HK-2 (cell line): ENCODE results near the gene CYP27A1.

Experiments
- DNase-seq: peaks from one replicate; pipeline ENCODE4 v3.0.0-alpha.2; 2018; ENCODE audit not compliant: unreplicated experiment

Gene CYP27A1

DNA sequence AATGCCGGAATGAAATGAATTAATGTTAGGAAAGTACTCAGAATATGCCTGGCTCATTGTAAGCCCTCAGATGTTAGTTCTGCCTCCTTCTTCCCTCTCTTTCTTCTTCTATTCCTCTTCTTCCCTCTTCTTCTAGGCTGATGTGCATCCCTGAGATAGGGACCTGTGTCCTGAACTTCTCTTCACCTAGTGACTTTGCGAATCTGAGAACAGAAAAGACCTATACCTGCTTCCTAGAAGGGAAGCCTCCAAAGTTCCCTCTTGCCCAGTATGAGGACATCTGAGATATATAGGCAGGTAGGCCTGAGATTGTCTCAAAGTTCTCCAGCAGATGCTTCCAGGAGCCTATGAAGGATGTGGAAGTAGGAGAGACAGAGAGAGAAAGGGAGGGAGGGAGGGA, 8.1 kb upstream of the CYP27A1 start:
- no peak for DNase-seq

DNA sequence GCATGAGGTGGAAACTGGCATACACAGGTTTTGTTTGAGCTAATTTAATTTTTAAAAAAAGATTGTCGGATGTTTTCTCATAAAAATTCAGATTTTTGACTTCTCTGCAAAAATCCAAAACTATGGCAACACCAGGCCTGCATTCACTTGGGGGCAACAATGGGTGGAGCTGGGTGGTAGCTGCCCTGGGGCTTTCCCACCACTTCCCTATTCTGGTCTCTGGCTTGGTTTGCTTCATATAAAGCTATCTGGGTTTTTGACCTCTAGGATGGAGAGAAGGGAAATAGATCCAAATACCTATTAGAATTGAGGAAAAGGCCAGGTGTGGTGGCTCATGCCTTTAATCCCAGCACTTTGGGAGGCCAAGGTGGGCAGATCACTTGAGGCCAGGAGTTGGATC, 5.5 kb upstream of the CYP27A1 start:
- no peak for DNase-seq

DNA sequence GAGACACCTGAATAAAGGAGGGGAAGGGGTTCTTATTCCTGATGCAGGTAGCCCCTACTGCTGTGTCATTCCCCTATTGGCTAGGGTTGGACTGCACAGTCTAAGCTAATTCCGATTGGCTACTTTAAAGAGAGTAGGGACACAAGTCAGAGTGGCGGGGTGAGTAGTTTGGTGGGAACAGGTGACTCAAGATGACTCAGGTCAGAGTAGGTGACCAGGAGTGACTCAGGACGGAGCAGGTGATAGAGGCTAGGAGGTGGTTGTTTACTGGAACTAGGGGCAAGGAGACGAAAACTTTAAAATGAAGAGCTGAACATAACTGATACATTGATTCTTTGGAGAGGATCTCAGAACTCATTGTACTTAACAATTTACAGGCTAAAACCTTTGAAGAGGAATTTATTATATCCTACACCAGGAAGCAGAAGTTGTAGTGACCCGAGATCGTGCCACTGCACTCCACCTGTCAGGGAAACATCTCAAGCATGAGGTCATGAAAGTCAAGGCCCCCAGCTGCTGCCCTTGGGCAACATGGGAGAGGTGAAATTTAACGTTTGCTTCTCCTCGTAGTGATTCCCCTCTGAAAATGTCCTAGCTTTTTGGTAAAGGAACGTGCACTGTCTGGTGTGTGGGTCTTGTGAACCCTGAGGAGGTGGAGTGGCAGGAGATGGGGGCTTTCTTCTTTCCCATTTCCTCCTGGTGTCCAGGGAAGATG, 4.5 kb upstream of the CYP27A1 start:
- DNase-seq, result no peak

DNA sequence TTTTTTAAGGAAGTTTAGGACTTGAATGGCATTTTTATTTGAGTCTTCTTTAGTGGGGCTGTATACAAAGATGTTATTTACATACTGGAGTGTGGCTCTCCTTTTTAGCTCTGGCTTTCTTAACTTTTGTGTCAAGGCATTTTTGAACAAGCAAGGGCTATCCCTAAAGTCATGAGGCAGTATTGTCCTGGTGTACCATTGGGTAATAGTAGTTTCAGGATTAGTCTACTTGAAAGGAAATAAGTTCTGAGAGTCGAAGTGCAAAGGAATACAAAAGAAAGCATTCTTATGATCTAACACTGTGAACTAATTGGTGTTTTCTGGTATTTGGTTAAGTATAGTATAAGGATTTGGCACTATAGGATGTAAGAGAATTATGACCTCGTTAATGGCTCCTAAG, 1.9 kb upstream of the CYP27A1 start:
- no peak for DNase-seq

DNA sequence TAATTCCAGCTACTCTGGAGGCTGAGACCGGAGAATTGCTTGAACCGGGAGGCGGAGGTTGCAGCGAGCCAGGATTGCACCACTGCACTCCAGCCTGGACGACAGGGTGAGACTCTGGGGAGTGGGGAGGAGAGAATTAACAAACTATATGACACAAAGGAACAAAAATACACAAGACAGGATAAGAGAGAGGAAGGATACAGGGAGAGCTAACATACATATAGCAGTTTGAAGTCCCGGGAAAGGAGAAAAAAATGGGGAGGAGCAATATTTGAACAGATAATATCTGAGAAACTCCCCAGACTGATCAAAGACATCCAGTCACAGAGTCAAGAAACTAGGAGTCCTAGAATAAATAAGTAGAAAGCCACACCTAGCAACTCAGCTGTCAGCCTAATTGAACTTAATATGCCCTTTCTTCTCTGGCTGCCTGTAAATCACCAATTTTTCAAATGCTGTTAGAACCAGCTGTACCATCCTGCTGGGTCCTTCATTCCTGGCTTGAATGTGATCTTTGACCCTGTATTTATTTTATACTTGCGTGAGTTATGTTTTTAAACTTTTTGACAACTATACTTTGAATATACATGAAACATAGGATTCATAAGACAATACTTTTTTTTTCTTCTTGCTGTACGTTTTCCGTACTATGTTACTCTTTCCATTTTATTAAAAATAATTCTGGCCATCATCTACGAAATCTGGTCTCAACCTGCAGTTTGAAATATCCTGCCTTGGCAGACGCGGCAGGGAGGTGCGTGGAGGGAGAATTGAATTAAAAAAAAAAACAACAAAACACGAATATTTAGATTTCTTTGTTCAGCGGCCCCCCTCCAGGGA, 876 bp upstream of the CYP27A1 start:
- DNase-seq, result no peak

- DNase-seq, result no peak
These were observed 539 bp downstream of the CYP27A1 start for GRCh38 chr2:218782528-218782844.

DNA sequence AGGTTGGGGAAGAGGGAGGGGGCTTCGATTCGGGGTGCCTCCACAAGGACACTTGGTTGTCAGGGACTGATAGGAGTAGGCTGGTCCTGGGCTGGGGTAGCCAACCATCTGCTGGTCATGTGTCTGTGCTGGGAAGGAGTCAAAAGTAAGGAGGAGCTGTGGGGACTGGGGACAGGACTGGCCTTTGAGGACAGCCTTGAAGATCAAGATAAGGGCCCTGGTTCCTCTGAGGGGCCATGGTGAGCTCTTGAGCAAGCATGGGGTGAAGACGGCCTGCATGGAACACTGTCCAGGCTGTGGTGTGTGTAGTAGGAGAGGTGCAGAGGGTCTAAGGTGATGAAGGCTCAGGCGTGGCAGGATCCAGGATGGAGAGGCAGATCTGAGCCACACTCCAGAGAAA, 1.7 kb downstream of the CYP27A1 start:
- DNase-seq, result no peak

DNA sequence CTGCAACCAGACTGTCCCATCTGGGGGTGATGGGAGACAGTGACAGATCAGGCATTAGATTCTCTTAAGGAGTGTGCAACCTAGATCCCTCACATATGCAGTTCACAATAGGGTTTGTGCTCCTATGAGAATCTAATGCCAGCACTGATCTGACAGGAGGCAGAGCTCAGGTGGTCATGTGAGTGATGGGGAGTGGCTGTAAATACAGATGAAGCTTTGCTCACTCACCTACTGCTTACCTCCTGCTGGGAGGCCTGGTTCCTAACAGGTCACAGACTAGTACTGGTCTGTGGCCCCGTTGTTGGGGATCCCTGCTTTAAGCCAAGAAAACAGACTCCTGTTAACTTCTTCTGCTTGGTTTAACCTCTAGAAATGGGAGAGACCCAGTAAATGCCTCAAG, 3.2 kb downstream of the CYP27A1 start:
- DNase-seq, result no peak

DNA sequence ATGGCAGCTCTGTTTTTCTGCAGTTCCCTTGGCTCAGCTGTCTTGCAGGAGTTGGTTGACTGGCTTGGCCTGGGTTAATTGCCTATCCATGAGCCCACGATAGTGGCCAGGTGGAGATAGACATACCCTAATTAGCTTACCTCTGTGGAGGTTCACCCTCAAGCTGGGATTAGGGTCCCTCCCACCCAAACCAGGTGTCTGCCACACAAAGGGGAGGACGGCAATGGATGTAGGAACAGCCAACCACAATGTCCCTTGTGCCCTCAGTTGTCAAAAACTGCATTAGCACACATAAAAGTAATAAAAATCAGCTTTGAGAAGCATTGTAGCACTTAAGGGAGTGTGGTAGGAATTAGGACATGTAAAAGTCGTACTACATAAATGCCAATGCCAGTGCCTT, 4.2 kb downstream of the CYP27A1 start:
- DNase-seq, result no peak

- DNase-seq, result no peak
These were observed 6.7 kb downstream of the CYP27A1 start for GRCh38 chr2:218788529-218789255.

GRCh38 chr2:218792433-218792832, 10.5 kb downstream of the CYP27A1 start:
- no peak for DNase-seq

- DNase-seq, result no peak
These were observed 14.7 kb downstream of the CYP27A1 start for GRCh38 chr2:218796691-218797090.

DNA sequence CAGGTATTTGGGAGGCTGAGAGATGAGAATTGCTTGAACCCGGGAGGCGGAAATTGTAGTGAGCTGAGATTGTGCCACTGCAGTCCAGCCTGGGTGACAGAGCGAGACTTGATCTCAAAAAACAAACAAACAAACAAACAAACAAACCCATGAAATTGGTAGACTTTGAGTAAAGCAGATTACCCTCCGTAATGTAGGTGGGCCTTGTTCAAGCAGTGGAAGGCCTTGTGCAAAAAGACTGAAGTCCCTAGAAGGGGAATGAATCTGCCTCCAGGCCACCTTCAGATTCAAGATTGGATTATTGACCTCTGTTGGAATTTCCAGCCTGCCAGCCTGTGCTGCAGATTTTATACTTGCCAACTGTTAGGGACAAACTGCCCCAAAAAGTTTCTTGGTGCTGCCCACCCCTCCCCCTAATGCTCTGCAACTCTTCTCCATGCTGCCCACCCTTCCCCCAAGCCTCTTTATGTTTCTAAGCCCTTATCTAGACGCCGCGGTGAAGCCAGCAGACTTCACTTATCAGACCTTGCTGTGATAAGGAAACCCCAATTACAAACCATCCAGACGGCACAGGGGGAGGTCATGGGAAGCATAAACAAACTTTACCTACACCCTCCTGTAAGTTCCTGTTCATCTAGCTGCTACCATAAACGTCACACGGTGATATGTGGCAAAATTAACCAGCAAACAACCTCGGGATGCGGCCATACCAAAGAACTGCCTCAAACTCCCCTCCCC, 17.0 kb downstream of the CYP27A1 start:
- no peak for DNase-seq

DNA sequence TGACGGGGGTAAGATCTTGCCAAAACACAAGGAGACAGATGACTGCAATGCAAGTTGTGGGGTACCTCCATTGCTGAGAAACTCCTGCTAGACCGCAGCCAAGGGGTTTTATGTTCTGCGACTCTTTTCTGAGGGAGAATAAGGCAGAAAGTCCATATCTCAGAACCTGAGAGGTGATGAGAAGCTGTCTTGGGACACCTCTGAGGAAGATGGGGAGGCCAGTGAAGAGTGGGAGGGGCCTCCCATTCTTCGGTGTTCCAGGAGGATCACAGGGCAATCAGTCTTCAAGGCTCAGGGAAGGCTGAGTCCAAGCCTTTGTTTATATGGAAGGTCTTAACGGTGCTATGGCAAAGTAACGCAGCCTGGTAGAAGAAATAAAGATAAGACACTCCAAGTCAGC, 18.0 kb downstream of the CYP27A1 start:
- no peak for DNase-seq

DNA sequence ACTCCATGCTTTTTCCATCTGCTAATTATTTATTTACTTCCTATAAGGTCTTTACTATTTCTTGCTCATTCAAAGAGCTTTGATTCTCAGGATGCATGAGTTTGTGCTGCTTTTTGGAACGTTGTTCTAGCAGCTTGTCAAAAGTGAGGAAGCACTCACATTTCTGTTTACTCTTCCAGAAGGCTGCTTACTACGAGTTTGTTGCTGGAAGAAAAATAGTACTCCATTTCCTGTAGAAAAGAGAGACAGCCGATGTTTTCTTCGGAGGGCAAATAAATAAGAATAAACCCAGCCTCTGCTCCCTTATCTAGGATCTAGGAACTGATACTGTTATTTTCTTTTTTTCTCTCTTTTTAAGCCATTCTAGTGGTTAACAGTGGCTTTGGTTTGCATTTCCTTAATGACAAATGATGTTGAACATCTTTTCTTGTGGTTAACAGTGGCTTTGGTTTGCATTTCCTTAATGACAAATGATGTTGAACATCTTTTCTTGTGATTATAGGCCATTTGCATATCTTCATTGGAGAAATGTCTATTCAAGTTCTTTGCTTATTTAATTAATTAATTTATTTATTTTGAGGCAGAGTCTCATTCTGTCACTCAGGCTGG, 20.5 kb downstream of the CYP27A1 start:
- no peak for DNase-seq

DNA sequence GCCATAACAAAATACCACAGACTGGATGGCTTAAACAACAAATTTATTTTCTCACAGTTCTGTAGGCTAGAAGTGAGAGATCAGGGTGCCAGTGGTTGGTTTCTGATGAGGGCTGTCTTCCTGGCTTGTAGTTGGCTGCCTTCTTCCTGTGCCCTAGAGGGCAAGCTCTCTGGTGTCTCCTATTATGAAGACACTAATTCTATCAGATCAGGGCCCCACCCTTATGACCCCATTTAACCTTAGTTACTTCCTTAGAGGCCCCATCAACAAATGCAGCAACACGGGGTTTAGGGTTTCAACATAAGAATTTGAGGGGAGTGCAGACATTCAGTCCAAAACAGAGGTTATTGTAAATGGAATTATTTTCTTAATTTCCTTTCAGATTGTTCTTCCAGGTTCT, 22.9 kb downstream of the CYP27A1 start:
- DNase-seq, result no peak

- DNase-seq, result no peak
These were observed 23.7 kb downstream of the CYP27A1 start for GRCh38 chr2:218805627-218806026.

DNA sequence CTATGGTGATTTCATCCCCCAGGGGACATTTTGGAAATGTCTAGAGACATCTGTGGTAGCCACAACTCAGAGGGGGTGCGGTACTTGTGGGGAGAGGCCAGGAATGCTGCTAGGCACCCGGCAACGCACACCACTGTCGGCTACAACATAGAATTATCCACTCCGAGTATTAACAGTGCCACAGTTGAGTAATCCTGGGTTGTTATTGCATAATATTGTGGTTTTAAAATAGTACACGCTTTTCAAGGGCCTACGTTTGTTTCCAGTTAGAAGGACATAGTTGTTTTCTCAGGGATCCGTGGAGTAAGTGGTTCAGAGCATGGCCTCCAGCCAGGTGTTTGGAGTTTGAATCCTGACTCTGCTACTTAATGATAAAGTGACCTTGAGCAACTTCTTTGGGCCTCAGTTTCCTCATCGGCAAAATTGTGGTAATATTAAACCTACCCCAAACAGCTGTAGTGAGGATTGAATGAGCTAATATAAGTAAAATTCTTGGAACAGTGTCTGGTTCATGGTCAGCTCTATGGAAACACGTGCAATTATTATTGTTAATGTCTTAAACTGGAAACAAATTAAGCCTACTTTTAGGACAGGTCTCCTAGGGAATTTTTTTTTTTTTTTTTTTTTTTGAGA, 24.5 kb downstream of the CYP27A1 start:
- DNase-seq, result peak; percentile 55

GRCh38 chr2:218807626-218808025, 25.7 kb downstream of the CYP27A1 start:
- DNase-seq, result no peak

GRCh38 chr2:218809515-218809914, 27.6 kb downstream of the CYP27A1 start:
- no peak for DNase-seq

DNA sequence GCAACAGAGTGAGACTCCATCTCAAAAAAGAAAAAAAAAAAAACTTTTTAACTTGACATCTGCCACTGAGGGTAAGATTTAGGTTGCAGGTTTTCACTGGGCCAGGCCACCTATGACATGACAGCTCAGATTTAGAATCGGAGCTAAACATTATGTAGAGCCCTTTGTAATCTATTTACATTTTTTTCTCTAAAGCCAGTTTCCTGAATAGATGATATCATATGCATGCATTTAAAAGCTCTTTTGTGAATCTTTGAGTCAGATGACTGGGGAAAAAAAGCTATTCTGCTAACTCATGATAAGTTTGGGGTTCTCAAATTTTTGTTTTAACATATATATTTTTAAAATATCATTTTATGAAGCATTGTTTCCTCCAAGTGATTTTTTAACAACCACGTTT, 28.3 kb downstream of the CYP27A1 start:
- no peak for DNase-seq
